DND-41 (cell line): Measurements from ENCODE around the gene FOXP1.

ENCODE experiments used
- ATAC-seq: fragments of 200-7000 bp; cut with Tn5 transposase; 3 replicates; pipeline ENCODE4 v1.9.1; 2021; ENCODE audit warnings: low read depth; ENCODE audit not compliant: insufficient read depth
- DNase-seq: peaks from one replicate; pipeline ENCODE4 v3.0.0-alpha.2; 2020
- H2AFZ ChIP-seq: 2 replicates; pipeline ENCODE4 v1.6.0; 2012; ENCODE audit warnings: low read depth, low read length
- H3K27ac ChIP-seq: 2 replicates; pipeline ENCODE4 v1.5.1; 2012; ENCODE audit warnings: low read length, inconsistent platforms
- H3K27me3 ChIP-seq: fragments of 200-600 bp; sonication (generic); 2 replicates; pipeline ENCODE4 v1.6.0; 2012; ENCODE audit warnings: low read length, mild to moderate bottlenecking, inconsistent platforms; ENCODE audit not compliant: insufficient read depth, poor library complexity
- H3K36me3 ChIP-seq: 2 replicates; pipeline ENCODE4 v1.5.1; 2012; ENCODE audit warnings: low read length, inconsistent platforms; ENCODE audit not compliant: insufficient read depth
- H3K4me1 ChIP-seq: 2 replicates; pipeline ENCODE4 v1.5.1; 2012; ENCODE audit warnings: mild to moderate bottlenecking, low read length; ENCODE audit not compliant: insufficient read depth
- H3K4me2 ChIP-seq: 2 replicates; pipeline ENCODE4 v1.6.0; 2012; ENCODE audit warnings: mild to moderate bottlenecking, moderate library complexity, low read length, inconsistent platforms; ENCODE audit not compliant: insufficient read depth
- H3K4me3 ChIP-seq, 2 experiments: fragments of 200-600 bp in 1 of 2; shearing (Covaris generic) in 1 of 2; 2 replicates each; pipeline ENCODE4 v1.5.1; 2012 to 2016; ENCODE audit warnings: inconsistent platforms in 2 of 2, low read length in 2 of 2, mild to moderate bottlenecking in 2 of 2, low read depth in 1 of 2, moderate library complexity in 1 of 2
- H3K79me2 ChIP-seq: 2 replicates; pipeline ENCODE4 v1.6.0; 2012; ENCODE audit warnings: low read length, inconsistent platforms; ENCODE audit not compliant: insufficient read depth
- H3K9ac ChIP-seq: 2 replicates; pipeline ENCODE4 v1.6.0; 2012; ENCODE audit warnings: low read depth, mild to moderate bottlenecking, inconsistent platforms, low read length, moderate library complexity
- H3K9me3 ChIP-seq: 2 replicates; pipeline ENCODE4 v1.5.1; 2012; ENCODE audit warnings: low read length, moderate library complexity, mild to moderate bottlenecking, inconsistent platforms; ENCODE audit not compliant: insufficient read depth, severe bottlenecking
- H4K20me1 ChIP-seq: 2 replicates; pipeline ENCODE4 v1.6.0; 2012; ENCODE audit warnings: low read length; ENCODE audit not compliant: insufficient read depth
- CTCF ChIP-seq: IDR thresholded peaks from 2 replicates; pipeline ENCODE4 v1.5.1; 2012; ENCODE audit warnings: borderline replicate concordance, low read length, moderate library complexity, mild to moderate bottlenecking; ENCODE audit not compliant: poor library complexity, severe bottlenecking; ENCODE audit errors: extremely low read depth
- EZH2 ChIP-seq: IDR thresholded peaks from 3 replicates; pipeline ENCODE4 v1.6.1; 2012; ENCODE audit warnings: borderline replicate concordance, low read depth, mild to moderate bottlenecking, moderate library complexity, low read length, inconsistent platforms; ENCODE audit not compliant: severe bottlenecking

Gene FOXP1

GRCh38 chr3:71451060-71451459 is 132.5 kb downstream of the FOXP1 start:
- Histone ChIP-seq H3K4me2 (no peak overlapping the region), H3K27ac (no peak overlapping the region), H3K9me3 (no peaks in the 10 kb centered on the region), H3K27me3 (no peaks in the 10 kb centered on the region), H3K4me3 (no peak overlapping the region), H3K4me1 (peaks cover 82% of the 10 kb centered on the region), H3K36me3 (no peaks in the 10 kb centered on the region), H3K79me2 (peaks cover 86% of the 10 kb centered on the region), H2AFZ (no peak overlapping the region), H3K9ac (no peak overlapping the region), H4K20me1 (no peaks in the 10 kb centered on the region)
- TF ChIP-seq EZH2 (no peak), CTCF (no peak)
- no peak for ATAC-seq
- no peak for DNase-seq

- Histone ChIP-seq H2AFZ (no peak overlapping the region), H3K36me3 (no peaks in the 10 kb centered on the region), H3K27me3 (no peaks in the 10 kb centered on the region), H4K20me1 (no peaks in the 10 kb centered on the region), H3K79me2 (peaks cover 81% of the 10 kb centered on the region), H3K9me3 (no peaks in the 10 kb centered on the region), H3K27ac (0 out of 2 replicates have a peak overlapping the region, but pooled peaks have one; percentile 20), H3K4me3 (no peak overlapping the region), H3K4me2 (no peak overlapping the region), H3K9ac (no peak overlapping the region), H3K4me1 (peaks cover 82% of the 10 kb centered on the region)
- TF ChIP-seq CTCF: no peak
- no peak for ATAC-seq
- DNase-seq: no peak
Observed at GRCh38 chr3:71450162-71450561, 133.4 kb downstream of the FOXP1 start.

- peaks cover 69% of the 10 kb centered on the region for H3K79me2 ChIP-seq
- peak overlapping the region; percentile 76 for H3K27ac ChIP-seq
Observed at GRCh38 chr3:71447803-71448202, 135.7 kb downstream of the FOXP1 start.

More at GRCh38 chr3:71447803-71448202, 135.7 kb downstream of the FOXP1 start:
- no peaks in the 10 kb centered on the region for H3K9me3 ChIP-seq
- no peak for TF ChIP-seq CTCF
- no peak for TF ChIP-seq EZH2
- H2AFZ ChIP-seq: no peak overlapping the region
- no peak overlapping the region for H3K4me2 ChIP-seq
- H3K4me1 ChIP-seq: peaks cover 82% of the 10 kb centered on the region
- no peaks in the 10 kb centered on the region for H4K20me1 ChIP-seq
- no peak overlapping the region for H3K9ac ChIP-seq
- ATAC-seq (no peak), DNase-seq (no peak)
- H3K36me3 ChIP-seq: no peaks in the 10 kb centered on the region
- no peak overlapping the region for H3K4me3 ChIP-seq
- no peaks in the 10 kb centered on the region for H3K27me3 ChIP-seq
